Neural cell (in vitro differentiated cells): ENCODE measurements around the gene TRERF1. TPM values are rescaled to one million over a fixed set of nuclear protein-coding genes. Genes with fewer than 3 reads are reported as not detected.

Experiments used
- H2AFZ ChIP-seq: fragments of 200-600, 300-800 bp; sonication (generic), shearing (Covaris generic); 2 replicates; pipeline ENCODE4 v1.6.0; 2014; ENCODE audit warnings: low read depth, mild to moderate bottlenecking, antibody characterized with exemption, low read length, moderate library complexity
- H3F3A ChIP-seq: fragments of 200-600 bp; shearing (Covaris generic); 2 replicates; pipeline ENCODE4 v1.6.1; 2016; ENCODE audit warnings: mild to moderate bottlenecking, moderate library complexity, mixed read lengths, antibody characterized with exemption, low read length; ENCODE audit not compliant: insufficient read depth, poor library complexity, severe bottlenecking
- H3K27ac ChIP-seq: fragments of 200-600, 300-800 bp; sonication (generic), shearing (Covaris generic); 2 replicates; pipeline ENCODE4 v1.5.1; 2014; ENCODE audit warnings: mild to moderate bottlenecking, low read length, moderate library complexity
- H3K27me3 ChIP-seq: fragments of 300-800, 200-600 bp; sonication (generic), shearing (Covaris generic); 2 replicates; pipeline ENCODE4 v1.6.0; 2014; ENCODE audit warnings: mild to moderate bottlenecking, low read depth, low read length, moderate library complexity; ENCODE audit not compliant: insufficient read depth
- H3K36me3 ChIP-seq: fragments of 300-800, 200-600 bp; sonication (generic), shearing (Covaris generic); 2 replicates; pipeline ENCODE4 v1.5.1; 2014; ENCODE audit warnings: mild to moderate bottlenecking, antibody characterized with exemption, low read length, moderate library complexity; ENCODE audit not compliant: insufficient read depth
- H3K4me2 ChIP-seq: fragments of 300-800, 200-600 bp; sonication (generic), shearing (Covaris generic); 2 replicates; pipeline ENCODE4 v1.6.0; 2014; ENCODE audit warnings: mild to moderate bottlenecking, low read length
- H3K4me3 ChIP-seq: fragments of 300-800, 200-600 bp; sonication (generic), shearing (Covaris generic); 2 replicates; pipeline ENCODE4 v1.5.1; 2014; ENCODE audit warnings: mild to moderate bottlenecking, low read length, moderate library complexity
- H3K79me2 ChIP-seq: fragments of 200-600 bp; shearing (Covaris generic); replicated peaks from 2 replicates; pipeline ENCODE4 v1.6.0; 2014; ENCODE audit warnings: mild to moderate bottlenecking, low read length, moderate library complexity; ENCODE audit not compliant: insufficient read depth
- H3K9ac ChIP-seq: fragments of 300-800, 200-600 bp; sonication (generic), shearing (Covaris generic); 2 replicates; pipeline ENCODE4 v1.6.1; 2016; ENCODE audit warnings: mild to moderate bottlenecking, low read length, mixed read lengths
- H3K9me2 ChIP-seq: fragments of 200-600 bp; shearing (Covaris generic); 2 replicates; pipeline ENCODE4 v1.6.1; 2016; ENCODE audit warnings: mild to moderate bottlenecking, low read length, mixed read lengths; ENCODE audit not compliant: insufficient read depth
- H3K9me3 ChIP-seq: fragments of 200-600, 300-800 bp; sonication (generic), shearing (Covaris generic); 2 replicates; pipeline ENCODE4 v1.6.1; 2016; ENCODE audit warnings: mild to moderate bottlenecking, mixed run types, low read length, moderate library complexity, mixed read lengths
- H4K20me1 ChIP-seq: fragments of 200-600 bp; shearing (Covaris generic); 2 replicates; pipeline ENCODE4 v1.6.1; 2016; ENCODE audit warnings: mild to moderate bottlenecking, mixed run types; ENCODE audit not compliant: insufficient read depth
- EP300 ChIP-seq: fragments of 450-650 bp; conservative IDR thresholded peaks from 2 replicates; pipeline ENCODE4 v1.6.1; 2014; ENCODE audit warnings: antibody characterized with exemption, mild to moderate bottlenecking, moderate library complexity; ENCODE audit not compliant: poor library complexity, severe bottlenecking
- EZH2 ChIP-seq: fragments of 200-600, 300-800 bp; shearing (Covaris generic), sonication (generic); IDR thresholded peaks from 2 replicates; pipeline ENCODE4 v1.6.1; 2014; ENCODE audit warnings: antibody characterized with exemption, low read length, borderline replicate concordance, mild to moderate bottlenecking; ENCODE audit not compliant: insufficient read depth, poor library complexity, severe bottlenecking
- MXI1 ChIP-seq: fragments of 450-650 bp; conservative IDR thresholded peaks from 2 replicates; pipeline ENCODE4 v1.6.1; 2014; ENCODE audit warnings: antibody characterized with exemption, mild to moderate bottlenecking; ENCODE audit not compliant: poor library complexity, severe bottlenecking
- POLR2AphosphoS5 ChIP-seq: IDR thresholded peaks from 2 replicates; pipeline ENCODE4 v1.6.1; 2012
- RAD21 ChIP-seq: fragments of 450-650 bp; conservative IDR thresholded peaks from 2 replicates; pipeline ENCODE4 v1.6.1; 2014; ENCODE audit warnings: antibody characterized with exemption, mild to moderate bottlenecking, moderate library complexity
- SMC3 ChIP-seq: fragments of 450-650 bp; conservative IDR thresholded peaks from 2 replicates; pipeline ENCODE4 v1.6.1; 2014; ENCODE audit warnings: antibody characterized with exemption, mild to moderate bottlenecking, moderate library complexity; ENCODE audit not compliant: poor library complexity
- TAF1 ChIP-seq: IDR thresholded peaks from 2 replicates; pipeline ENCODE4 v1.6.1; 2012; ENCODE audit warnings: low read depth
- polyA plus RNA-seq: library from polyadenylated mRNA; depleted of rRNA; stranded (reverse); fragments of >200 nt; gene quantifications from 2 replicates; pipeline ENCODE4 v1.2.3, GENCODE V29; 2014
- TF ChIP-seq, protein P1 (sequence below): IDR thresholded peaks from 2 replicates; pipeline ENCODE4 v1.6.1; 2012; ENCODE audit warnings: borderline replicate concordance
- TF ChIP-seq, protein P2 (sequence below): fragments of 450-650 bp; IDR thresholded peaks from 2 replicates; pipeline ENCODE4 v1.5.1; 2014; ENCODE audit warnings: antibody characterized with exemption, mild to moderate bottlenecking, moderate library complexity; ENCODE audit not compliant: poor library complexity, severe bottlenecking

The TRERF1 gene
- polyA plus RNA-seq, 1 donor from 2014 or later: 4.5 TPM

DNA sequence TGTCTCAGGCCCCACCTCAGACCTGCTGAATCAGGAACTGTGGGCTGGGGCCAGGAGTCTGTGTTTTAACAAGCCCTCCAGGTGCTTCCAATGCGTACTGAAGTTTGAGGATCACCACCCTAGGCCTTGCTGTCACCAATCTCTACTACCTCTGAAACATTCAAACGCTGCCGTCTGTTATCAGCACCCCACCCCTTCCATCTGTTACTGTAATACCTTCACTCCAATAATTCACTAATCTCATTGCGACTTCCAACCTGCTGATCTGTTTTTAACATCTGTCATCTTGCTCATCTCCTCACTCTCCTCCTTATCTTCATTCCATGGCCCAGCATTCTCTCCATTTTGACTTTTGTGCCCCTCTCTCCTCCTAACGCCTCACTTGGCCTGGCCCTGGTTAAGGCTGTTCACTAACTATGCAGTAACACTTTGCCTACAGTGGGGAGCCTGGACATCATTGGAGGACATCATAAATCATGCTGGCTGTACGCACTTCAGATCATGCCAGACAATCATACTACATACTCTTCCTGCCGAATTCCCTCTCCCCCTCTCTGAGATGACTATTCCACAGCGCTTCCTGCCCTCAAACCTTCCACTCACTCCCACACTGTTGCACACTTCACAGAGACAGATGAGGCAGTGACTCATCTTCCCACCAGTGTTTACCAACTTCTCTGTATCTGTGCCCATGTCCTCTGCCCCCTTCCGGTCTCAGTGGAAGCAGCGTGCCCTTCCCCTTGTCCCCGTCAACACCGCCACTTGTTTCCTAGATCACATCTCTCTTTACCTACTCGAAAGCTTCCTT lies 254.0 kb downstream of the TRERF1 start:
- H3K79me2 ChIP-seq: no peaks in the 10 kb centered on the region
- no peak overlapping the region for H3K4me3 ChIP-seq
- H3K9me3 ChIP-seq: no peaks in the 10 kb centered on the region
- H3K27me3 ChIP-seq: no peaks in the 10 kb centered on the region
- no peak overlapping the region for H3K9ac ChIP-seq
- H3F3A ChIP-seq: no peaks in the 10 kb centered on the region
- H2AFZ ChIP-seq: no peak overlapping the region
- TF ChIP-seq MXI1 (no peak), SMC3 (no peak), TAF1 (no peak), EZH2 (no peak), POLR2AphosphoS5 (no peak), RAD21 (no peak)
- TF ChIP-seq, protein P1, sequence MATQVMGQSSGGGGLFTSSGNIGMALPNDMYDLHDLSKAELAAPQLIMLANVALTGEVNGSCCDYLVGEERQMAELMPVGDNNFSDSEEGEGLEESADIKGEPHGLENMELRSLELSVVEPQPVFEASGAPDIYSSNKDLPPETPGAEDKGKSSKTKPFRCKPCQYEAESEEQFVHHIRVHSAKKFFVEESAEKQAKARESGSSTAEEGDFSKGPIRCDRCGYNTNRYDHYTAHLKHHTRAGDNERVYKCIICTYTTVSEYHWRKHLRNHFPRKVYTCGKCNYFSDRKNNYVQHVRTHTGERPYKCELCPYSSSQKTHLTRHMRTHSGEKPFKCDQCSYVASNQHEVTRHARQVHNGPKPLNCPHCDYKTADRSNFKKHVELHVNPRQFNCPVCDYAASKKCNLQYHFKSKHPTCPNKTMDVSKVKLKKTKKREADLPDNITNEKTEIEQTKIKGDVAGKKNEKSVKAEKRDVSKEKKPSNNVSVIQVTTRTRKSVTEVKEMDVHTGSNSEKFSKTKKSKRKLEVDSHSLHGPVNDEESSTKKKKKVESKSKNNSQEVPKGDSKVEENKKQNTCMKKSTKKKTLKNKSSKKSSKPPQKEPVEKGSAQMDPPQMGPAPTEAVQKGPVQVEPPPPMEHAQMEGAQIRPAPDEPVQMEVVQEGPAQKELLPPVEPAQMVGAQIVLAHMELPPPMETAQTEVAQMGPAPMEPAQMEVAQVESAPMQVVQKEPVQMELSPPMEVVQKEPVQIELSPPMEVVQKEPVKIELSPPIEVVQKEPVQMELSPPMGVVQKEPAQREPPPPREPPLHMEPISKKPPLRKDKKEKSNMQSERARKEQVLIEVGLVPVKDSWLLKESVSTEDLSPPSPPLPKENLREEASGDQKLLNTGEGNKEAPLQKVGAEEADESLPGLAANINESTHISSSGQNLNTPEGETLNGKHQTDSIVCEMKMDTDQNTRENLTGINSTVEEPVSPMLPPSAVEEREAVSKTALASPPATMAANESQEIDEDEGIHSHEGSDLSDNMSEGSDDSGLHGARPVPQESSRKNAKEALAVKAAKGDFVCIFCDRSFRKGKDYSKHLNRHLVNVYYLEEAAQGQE: no peak
- no peaks in the 10 kb centered on the region for H3K9me2 ChIP-seq
- no peak overlapping the region for H3K4me2 ChIP-seq
- H4K20me1 ChIP-seq: no peaks in the 10 kb centered on the region
- no peak overlapping the region for H3K27ac ChIP-seq
- no peaks in the 10 kb centered on the region for H3K36me3 ChIP-seq

DNA sequence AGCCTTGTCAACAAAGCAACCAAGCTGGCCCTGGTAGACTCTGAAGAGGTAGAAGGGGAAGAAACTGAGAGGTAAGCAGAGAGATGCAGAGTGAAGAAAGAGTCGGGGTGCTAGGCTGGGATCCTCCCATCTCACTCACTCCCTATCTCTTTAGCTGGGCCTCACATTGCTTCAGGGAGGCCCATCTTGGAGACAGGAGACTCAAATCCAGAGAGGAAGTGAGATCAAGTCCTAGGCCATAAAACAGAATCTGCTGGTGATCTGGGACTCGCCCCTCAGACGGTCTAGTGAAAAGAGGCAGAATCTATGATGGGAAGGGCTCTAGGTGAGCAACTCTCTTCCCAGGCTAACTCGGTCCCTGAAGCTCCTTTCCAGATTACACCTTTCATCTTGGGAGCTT lies 256.3 kb downstream of the TRERF1 start:
- no peak overlapping the region for H3K27ac ChIP-seq
- no peaks in the 10 kb centered on the region for H3K9me2 ChIP-seq
- H4K20me1 ChIP-seq: no peaks in the 10 kb centered on the region
- no peak overlapping the region for H3K4me2 ChIP-seq
- H3F3A ChIP-seq: no peaks in the 10 kb centered on the region
- H3K9me3 ChIP-seq: no peaks in the 10 kb centered on the region
- H3K4me3 ChIP-seq: no peak overlapping the region
- no peak overlapping the region for H3K9ac ChIP-seq
- H3K36me3 ChIP-seq: no peaks in the 10 kb centered on the region
- no peaks in the 10 kb centered on the region for H3K27me3 ChIP-seq
- no peak overlapping the region for H2AFZ ChIP-seq
- no peaks in the 10 kb centered on the region for H3K79me2 ChIP-seq
- TF ChIP-seq EZH2 (no peak), POLR2AphosphoS5 (no peak), EP300 (no peak), RAD21 (no peak)
- TF ChIP-seq, protein P2, sequence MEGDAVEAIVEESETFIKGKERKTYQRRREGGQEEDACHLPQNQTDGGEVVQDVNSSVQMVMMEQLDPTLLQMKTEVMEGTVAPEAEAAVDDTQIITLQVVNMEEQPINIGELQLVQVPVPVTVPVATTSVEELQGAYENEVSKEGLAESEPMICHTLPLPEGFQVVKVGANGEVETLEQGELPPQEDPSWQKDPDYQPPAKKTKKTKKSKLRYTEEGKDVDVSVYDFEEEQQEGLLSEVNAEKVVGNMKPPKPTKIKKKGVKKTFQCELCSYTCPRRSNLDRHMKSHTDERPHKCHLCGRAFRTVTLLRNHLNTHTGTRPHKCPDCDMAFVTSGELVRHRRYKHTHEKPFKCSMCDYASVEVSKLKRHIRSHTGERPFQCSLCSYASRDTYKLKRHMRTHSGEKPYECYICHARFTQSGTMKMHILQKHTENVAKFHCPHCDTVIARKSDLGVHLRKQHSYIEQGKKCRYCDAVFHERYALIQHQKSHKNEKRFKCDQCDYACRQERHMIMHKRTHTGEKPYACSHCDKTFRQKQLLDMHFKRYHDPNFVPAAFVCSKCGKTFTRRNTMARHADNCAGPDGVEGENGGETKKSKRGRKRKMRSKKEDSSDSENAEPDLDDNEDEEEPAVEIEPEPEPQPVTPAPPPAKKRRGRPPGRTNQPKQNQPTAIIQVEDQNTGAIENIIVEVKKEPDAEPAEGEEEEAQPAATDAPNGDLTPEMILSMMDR: no peak
